GM19452 (cell line): ENCODE data around the gene GOLGA6C.
"Not testable (repeated sequence)": the region's sequence is repeated elsewhere in the genome, so short reads cannot be mapped to it uniquely, and the experiment has no call there.

ENCODE experiments used
- ATAC-seq: cut with Tn5 transposase; IDR thresholded peaks from one replicate; pipeline ENCODE4 v1.9.1; 2021; ENCODE audit not compliant: unreplicated experiment

GOLGA6C gene

DNA sequence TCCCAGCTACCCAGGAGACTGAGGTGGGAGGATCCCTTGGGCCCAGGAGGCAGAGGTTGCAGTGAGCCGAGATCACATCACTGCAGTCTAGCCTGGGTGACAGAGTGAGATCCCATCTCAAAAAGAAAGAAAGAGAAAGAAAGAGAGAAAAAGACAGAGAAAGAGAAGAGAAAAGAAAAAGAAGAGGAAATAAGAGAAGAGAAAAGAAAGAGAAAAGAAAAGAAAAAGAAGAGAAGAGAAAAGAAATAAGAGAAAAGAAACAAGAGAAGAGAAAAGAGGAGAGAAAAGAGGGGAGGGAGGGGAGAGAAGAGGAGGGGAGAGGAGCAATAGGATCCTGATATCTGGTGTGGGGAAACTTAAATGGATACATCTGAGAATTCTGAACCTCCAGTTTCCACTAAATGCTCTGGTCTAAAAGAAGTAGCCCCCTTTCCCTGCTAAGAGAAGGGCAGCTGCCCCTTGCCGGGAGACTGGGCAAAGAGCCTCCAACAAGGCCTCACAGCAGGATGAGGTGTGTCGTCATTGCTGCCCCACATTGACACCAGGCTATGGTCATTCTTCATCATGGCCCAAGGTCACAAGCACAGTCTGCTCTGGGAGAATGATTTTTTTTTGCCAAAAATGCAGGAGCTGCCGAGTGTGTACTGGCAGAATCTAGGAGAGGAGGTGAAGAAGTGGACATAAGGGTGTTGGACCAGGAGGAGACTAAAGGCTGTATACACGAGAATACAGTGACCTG, 56.6 kb downstream of the GOLGA6C start:
- ATAC-seq: no peak

DNA sequence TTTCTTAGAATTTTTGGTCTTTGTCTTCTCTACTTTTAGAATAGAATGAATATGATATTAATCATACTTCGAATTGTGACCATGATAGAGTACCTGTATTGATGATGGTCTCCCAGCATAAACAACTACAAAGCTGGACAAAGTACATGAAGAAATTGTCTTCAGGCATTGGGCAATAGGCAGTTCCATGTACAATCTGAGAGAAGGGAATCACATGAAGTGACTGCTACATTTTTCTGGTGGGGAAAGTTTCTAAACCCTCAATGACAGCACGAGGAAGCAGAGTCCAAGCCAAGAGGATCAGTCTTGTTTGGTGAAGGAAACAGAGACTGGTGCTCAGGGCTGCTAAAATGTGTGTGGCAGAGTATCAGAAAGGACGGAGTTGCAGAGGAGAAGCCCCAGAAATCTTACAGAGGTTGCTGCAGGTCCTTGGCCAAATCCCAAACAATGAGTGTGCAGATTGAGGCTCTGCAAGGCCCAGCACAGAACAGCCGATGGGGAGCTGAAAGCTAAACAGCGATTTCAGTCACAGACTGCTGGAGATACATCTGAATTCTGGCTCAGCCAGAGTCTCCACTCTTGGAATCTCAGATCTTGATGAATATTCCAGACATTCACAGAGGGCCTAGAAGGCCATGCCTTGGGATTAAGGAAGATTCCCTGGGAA, 61.2 kb downstream of the GOLGA6C start:
- not testable (repeated sequence) for ATAC-seq
